Pancreas (tissue), 10 donors: ENCODE measurements around the gene SLC29A1. TPM values are rescaled to one million over a fixed set of nuclear protein-coding genes. Genes with fewer than 3 reads are reported as not detected.
A peak's percentile ranks its signal among the peaks of the same experiment; 100 is the strongest.

Experiments
- ATAC-seq, 4 donors: fragments of 200-7000 bp; cut with Tn5 transposase; one replicate each; pipeline versions ENCODE4 v1.8.0 to v1.9.1; 2020; ENCODE audit warnings: mild to moderate bottlenecking in 4 of 4, moderate library complexity in 4 of 4
- DNase-seq, 6 donors: peaks; one replicate each; pipeline ENCODE4 v3.0.0-alpha.2; 2020
- FAIRE-seq: peaks from 2 replicates; lab custom pipeline; 2012; peaks lifted over from hg19 to GRCh38; lab: Jason Lieb, UNC
- H3K27ac ChIP-seq, 4 donors: fragments of 200-600 bp; sonication (generic); 1 replicate in 3 of 4; 2 replicates in 1 of 4; pipeline versions ENCODE4 v1.5.0 to v1.8.0; 2020
- H3K27me3 ChIP-seq, 4 donors: fragments of 200-600 bp; one replicate each; pipeline ENCODE4 v1.8.0; 2021
- H3K36me3 ChIP-seq, 3 donors: fragments of 200-600 bp; sonication (generic) in 1 of 3; one replicate each; pipeline versions ENCODE4 v1.5.0 to v1.8.0; 2020 to 2021
- H3K4me1 ChIP-seq, 3 donors: fragments of 200-600 bp; one replicate each; pipeline ENCODE4 v1.8.0; 2021
- H3K4me3 ChIP-seq, 4 donors: fragments of 200-600 bp; sonication (generic) in 2 of 4; one replicate each; pipeline versions ENCODE4 v1.5.0 to v1.8.0; 2020 to 2021
- H3K9me3 ChIP-seq, 4 donors: fragments of 200-600 bp; one replicate each; pipeline ENCODE4 v1.8.0; 2021
- WGBS, 2 donors: extraction: QIAGEN DNeasy Blood & Tissue Kit; methylation state at CpG; one replicate each; pipeline ENCODE4 v1.1.7; 2013; 5-methylcytosine and 5-hydroxymethylcytosine counted together
- intact Hi-C, 3 donors: fragments of 100-400 bp; cut with DNase I; formaldehyde crosslinking; loops; one replicate each; pipeline versions ENCODE4 v1.11.1 to v1.14.2; 2022
- polyA plus RNA-seq, 2 donors: library from polyadenylated mRNA; stranded (reverse); fragments of 200-250 nt; gene quantifications; one replicate each; pipeline ENCODE4 v1.2.3, GENCODE V29; 2013
- total RNA-seq, 6 donors: library from RNA; stranded (reverse); fragmentation: NEBNext Ultra II Directional in 4 of 6; extraction: Animal tissue kit (Norgen Biotek cat#: 25700) in 4 of 6; gene quantifications; one replicate each; pipeline versions ENCODE4 v1.2.1 to v1.2.4, GENCODE V29; 2021 to 2023
- TF ChIP-seq, protein P1 (sequence below), 4 donors: fragments of 200-600 bp; sonication (generic) in 3 of 4; IDR thresholded peaks; one replicate each; pipeline versions ENCODE4 v1.5.0 to v1.8.0; 2021; ENCODE audit warnings: antibody characterized with exemption in 4 of 4
- donor health status: healthy with polysubstance abuse.
- donor health status: DM: no; HTN: no; CAD: no; lungs with moderate emphysema.
- donor health status: DM: no; HTN: no; CAD: no.
- donor health status: control.
- donor health status: control.
- donor health status: Bipolar disorder and iron deficiency.
- donor health status: DM: yes; HTN: yes; CAD: no.
- donor health status: DM: no; HTN: no; CAD: no.
- donor health status: DM: no; HTN: no; CAD: no.
- donor health status: DM: yes; HTN: yes; CAD: no.

SLC29A1 gene
- total and polyA plus RNA-seq, 8 donors, result 24.8 to 89.8 (median 44.4) TPM

DNA sequence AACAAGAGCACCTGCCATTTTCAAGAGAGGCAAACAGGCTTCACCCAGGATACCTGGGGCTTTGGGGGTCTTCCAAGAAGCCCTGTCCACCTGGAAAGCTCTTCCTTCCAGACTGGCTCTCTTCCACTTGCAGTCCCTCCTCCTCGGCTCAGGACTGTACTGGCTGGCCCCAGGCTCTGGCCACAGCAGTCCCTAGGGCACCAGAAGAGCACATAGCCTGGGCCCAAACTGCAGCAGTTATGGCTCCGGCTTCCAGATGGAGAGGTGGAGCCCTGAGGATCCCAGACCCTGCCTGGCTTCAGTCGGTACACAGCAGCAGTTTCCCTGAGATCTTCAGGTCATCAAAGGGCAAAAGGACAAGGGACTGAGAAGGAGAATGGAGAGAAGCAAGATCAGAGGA, 35.5 kb downstream of the SLC29A1 start:
- 85 to 94% methylated on average over 3 of the region's 3 CpGs for WGBS, 2 donors
- H3K9me3 ChIP-seq, result no peaks in the 10 kb centered on the region
- no peak overlapping the region for H3K27ac ChIP-seq
- H3K4me3 ChIP-seq, result no peak overlapping the region
- ATAC-seq (no peak), DNase-seq (no peak), FAIRE-seq (no peak)
- peaks cover 0 to 26% (median 0%) of the 10 kb centered on the region in 3 donors for H3K4me1 ChIP-seq
- TF ChIP-seq, protein P1, sequence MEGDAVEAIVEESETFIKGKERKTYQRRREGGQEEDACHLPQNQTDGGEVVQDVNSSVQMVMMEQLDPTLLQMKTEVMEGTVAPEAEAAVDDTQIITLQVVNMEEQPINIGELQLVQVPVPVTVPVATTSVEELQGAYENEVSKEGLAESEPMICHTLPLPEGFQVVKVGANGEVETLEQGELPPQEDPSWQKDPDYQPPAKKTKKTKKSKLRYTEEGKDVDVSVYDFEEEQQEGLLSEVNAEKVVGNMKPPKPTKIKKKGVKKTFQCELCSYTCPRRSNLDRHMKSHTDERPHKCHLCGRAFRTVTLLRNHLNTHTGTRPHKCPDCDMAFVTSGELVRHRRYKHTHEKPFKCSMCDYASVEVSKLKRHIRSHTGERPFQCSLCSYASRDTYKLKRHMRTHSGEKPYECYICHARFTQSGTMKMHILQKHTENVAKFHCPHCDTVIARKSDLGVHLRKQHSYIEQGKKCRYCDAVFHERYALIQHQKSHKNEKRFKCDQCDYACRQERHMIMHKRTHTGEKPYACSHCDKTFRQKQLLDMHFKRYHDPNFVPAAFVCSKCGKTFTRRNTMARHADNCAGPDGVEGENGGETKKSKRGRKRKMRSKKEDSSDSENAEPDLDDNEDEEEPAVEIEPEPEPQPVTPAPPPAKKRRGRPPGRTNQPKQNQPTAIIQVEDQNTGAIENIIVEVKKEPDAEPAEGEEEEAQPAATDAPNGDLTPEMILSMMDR (IDR thresholded peaks at IDR 0.05), result no peak
- peaks cover 0 to 11% (median 5%) of the 10 kb centered on the region in 3 donors for H3K36me3 ChIP-seq
- H3K27me3 ChIP-seq, result no peaks in the 10 kb centered on the region
- intact Hi-C loops, result no loop called here

DNA sequence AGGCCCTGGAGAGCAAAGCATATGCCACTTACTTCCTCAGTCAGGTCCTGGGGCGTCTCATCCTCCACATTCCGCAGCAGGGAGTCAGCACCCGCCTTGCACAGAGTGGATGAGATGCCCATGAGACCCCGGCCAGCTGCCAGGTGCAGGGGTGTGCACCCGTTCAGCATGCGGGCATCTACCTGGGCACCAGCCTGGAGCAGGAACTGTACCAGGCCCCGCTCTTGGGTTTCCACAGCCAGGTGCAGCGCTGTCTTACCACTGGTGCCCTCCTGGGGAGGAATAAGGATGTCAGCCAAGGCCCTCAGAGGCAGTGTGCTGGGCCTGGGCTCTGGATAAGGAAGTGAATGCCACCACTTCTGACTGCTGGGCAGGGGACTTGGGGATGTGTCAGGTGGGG, 36.6 kb downstream of the SLC29A1 start:
- 88 to 93% methylated on average over 8 of the region's 8 CpGs for WGBS, 2 donors
- no peak for DNase-seq
- Histone ChIP-seq H3K27me3 (no peaks in the 10 kb centered on the region), H3K27ac (no peak overlapping the region), H3K4me1 (peaks cover 0 to 28% (median 4%) of the 10 kb centered on the region in 3 donors), H3K36me3 (peaks cover 0 to 3% (median under 1%) of the 10 kb centered on the region in 3 donors), H3K4me3 (no peak overlapping the region), H3K9me3 (no peaks in the 10 kb centered on the region)
- FAIRE-seq, result no peak
- intact Hi-C loops, result no loop called here
- TF ChIP-seq, protein P1 (IDR thresholded peaks at IDR 0.05), result no peak
- no peak for ATAC-seq

DNA sequence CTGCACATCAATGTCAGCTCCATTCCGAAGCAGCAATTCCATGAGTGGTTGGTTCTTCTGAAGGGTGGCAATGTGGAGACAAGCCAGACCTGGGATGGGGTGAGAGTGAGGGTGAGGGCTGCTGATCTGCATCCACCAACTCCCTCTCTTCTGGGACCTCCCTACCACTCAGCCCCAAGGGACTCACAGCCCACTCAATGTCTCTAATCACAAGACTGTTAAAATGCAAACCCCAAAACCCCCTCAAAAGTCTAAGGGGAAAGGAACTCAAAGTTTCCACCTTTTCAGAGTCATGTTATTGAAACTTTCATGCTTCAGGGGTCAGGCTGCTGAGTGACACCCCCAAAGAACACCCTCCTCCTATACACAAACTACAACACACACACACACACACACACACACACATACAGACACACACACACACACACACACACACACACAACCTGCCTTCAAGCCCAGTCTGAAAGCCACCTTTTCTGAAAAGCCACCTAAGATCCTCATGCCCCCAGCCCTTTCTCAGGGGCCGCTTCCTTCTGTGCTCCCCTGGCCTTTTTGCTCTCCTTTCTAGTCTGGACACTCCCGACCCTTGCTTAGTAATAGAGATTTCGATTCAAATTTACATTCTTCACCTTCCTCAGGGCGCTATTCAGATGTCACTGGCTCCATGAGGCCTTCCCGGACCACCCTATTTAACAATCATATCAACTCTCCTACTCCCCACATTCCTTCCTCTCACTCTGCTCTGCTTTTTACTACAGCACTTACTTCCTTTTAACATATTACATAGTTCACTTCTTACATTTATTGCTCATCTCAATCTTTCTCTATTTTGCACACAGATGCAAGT, 37.3 kb downstream of the SLC29A1 start:
- FAIRE-seq, result no peak
- Histone ChIP-seq H3K9me3 (no peaks in the 10 kb centered on the region), H3K4me1 (peaks cover 0 to 28% (median 4%) of the 10 kb centered on the region in 3 donors), H3K27me3 (no peaks in the 10 kb centered on the region), H3K27ac (no peak overlapping the region), H3K36me3 (peaks cover 0 to 3% (median 0%) of the 10 kb centered on the region in 3 donors), H3K4me3 (no peak overlapping the region)
- TF ChIP-seq, protein P1 (IDR thresholded peaks at IDR 0.05), result no peak
- WGBS, 2 donors, result 86 to 87% methylated on average over 6 of the region's 6 CpGs
- intact Hi-C loops, result no loop called here
- ATAC-seq, result no peak
- DNase-seq, result no peak

DNA sequence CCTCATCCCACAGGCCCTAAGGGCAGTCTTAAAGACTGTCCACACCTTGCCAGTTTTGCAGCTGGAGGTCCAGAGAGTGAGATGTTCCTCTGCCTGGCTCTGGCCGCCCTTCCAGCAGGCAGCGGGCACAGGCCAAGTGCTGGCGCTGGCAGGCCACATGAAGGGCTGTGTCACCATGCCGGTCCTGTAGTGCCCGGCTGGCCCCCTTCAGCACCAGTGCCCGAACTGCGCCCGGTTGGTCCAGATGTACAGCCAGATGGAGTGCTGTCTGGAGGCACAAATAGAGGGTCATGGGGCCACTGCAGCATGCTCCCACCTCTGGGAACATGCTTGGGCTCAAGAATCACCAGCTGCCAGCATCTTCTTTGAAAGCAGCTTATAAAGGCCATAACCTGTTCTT, 38.2 kb downstream of the SLC29A1 start:
- Histone ChIP-seq H3K36me3 (peaks cover 0 to 3% (median 0%) of the 10 kb centered on the region in 3 donors), H3K4me3 (no peak overlapping the region), H3K4me1 (peaks cover 0 to 24% (median 4%) of the 10 kb centered on the region in 3 donors), H3K27ac (no peak overlapping the region), H3K27me3 (no peaks in the 10 kb centered on the region), H3K9me3 (no peaks in the 10 kb centered on the region)
- ATAC-seq (no peak), DNase-seq (peak in 1 of 6 donors; percentile 17), FAIRE-seq (no peak)
- WGBS, 2 donors, result 86 to 94% methylated on average over 8 of the region's 8 CpGs
- intact Hi-C loops, result no loop called here
- TF ChIP-seq, protein P1 (IDR thresholded peaks at IDR 0.05), result no peak
